ENCODE measurements around the gene MYO15B.

DNA sequence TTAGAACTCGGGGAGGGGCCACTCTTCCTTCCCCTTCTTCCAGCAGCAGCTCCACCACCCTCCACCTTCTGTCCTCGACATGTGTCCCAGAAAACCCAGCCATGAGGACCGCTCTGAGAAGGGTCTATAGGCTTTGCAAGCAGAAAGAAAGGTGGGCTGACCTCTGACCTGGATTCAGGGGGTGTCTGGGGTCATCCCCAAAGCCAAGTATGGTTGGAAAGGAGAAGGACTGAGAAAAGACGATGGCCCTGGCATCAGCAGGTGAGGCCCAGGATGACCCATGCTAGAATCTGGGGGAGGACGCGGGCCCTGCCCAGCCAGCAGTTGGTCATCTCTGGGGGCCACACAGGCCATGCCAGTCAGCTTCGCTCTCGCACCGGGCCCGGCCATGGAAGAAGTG, 39.5 kb downstream of the MYO15B start:
- TF ChIP-seq, protein P1, sequence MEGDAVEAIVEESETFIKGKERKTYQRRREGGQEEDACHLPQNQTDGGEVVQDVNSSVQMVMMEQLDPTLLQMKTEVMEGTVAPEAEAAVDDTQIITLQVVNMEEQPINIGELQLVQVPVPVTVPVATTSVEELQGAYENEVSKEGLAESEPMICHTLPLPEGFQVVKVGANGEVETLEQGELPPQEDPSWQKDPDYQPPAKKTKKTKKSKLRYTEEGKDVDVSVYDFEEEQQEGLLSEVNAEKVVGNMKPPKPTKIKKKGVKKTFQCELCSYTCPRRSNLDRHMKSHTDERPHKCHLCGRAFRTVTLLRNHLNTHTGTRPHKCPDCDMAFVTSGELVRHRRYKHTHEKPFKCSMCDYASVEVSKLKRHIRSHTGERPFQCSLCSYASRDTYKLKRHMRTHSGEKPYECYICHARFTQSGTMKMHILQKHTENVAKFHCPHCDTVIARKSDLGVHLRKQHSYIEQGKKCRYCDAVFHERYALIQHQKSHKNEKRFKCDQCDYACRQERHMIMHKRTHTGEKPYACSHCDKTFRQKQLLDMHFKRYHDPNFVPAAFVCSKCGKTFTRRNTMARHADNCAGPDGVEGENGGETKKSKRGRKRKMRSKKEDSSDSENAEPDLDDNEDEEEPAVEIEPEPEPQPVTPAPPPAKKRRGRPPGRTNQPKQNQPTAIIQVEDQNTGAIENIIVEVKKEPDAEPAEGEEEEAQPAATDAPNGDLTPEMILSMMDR (IDR thresholded peaks at IDR 0.05; ENCODE audit: extremely low read depth in 1 of 2, insufficient read depth in 1 of 2, low read depth in 1 of 2, low read length in 2 of 2) = no peak
- no peak for TF ChIP-seq POLR2A (IDR thresholded peaks at IDR 0.05; ENCODE audit: low read depth, low read length)
- no peak for TF ChIP-seq MAX (IDR thresholded peaks at IDR 0.05; ENCODE audit: insufficient read depth, insufficient read length)
